ENCODE results near the gene CCDC89. TPM values are rescaled to one million over a fixed set of nuclear protein-coding genes. Genes with fewer than 3 reads are reported as not detected.

Gene CCDC89
- total and polyA plus RNA-seq, 7 donors, result 0.13 to 2.0 (median 0.31) TPM; not detected in 1

GRCh38 chr11:85718126-85718943 is 32.3 kb upstream of the CCDC89 start:
- Histone ChIP-seq H3K36me3 (ENCODE audit: insufficient read depth in 1 of 2, low read depth in 1 of 2) (no peaks in the 10 kb centered on the region), H3K4me1 (peaks cover 30% of the 10 kb centered on the region), H3K27ac (peak overlapping the region; percentile 64), H3K27me3 (ENCODE audit: insufficient read depth in 3 of 3, low read length in 2 of 3) (no peaks in the 10 kb centered on the region), H3K9me3 (no peaks in the 10 kb centered on the region), H3K4me3 (peak overlapping the region; percentile 45)
- ATAC-seq, result no peak
- no peak for TF ChIP-seq CTCF (IDR thresholded peaks at IDR 0.05)
- intact Hi-C loops (cut with DNase I), result no loop called here
- no peak for DNase-seq
- 23 to 38% (median 24%) methylated on average over 7 of the region's 7 CpGs for WGBS, 3 donors

- Histone ChIP-seq H3K9me3 (no peaks in the 10 kb centered on the region), H3K4me1 (peaks cover 30% of the 10 kb centered on the region), H3K27me3 (ENCODE audit: insufficient read depth in 3 of 3, low read length in 2 of 3) (no peaks in the 10 kb centered on the region), H3K27ac (no peak overlapping the region), H3K36me3 (ENCODE audit: insufficient read depth in 1 of 2, low read depth in 1 of 2) (no peaks in the 10 kb centered on the region), H3K4me3 (no peak overlapping the region)
- ATAC-seq (no peak), DNase-seq (no peak)
- WGBS, 3 donors, result 50 to 59% (median 52%) methylated on average over 2 of the region's 2 CpGs
- intact Hi-C loops (cut with DNase I), result no loop called here
- no peak for TF ChIP-seq CTCF (IDR thresholded peaks at IDR 0.05)
These were observed 31.4 kb upstream of the CCDC89 start for GRCh38 chr11:85717429-85717828.

GRCh38 chr11:85712953-85713352 is 27.0 kb upstream of the CCDC89 start:
- no peak overlapping the region for H3K27ac ChIP-seq
- no peaks in the 10 kb centered on the region for H3K36me3 ChIP-seq (ENCODE audit: insufficient read depth in 1 of 2, low read depth in 1 of 2)
- no peaks in the 10 kb centered on the region for H3K27me3 ChIP-seq (ENCODE audit: insufficient read depth in 3 of 3, low read length in 2 of 3)
- H3K4me3 ChIP-seq, result no peak overlapping the region
- WGBS, 3 donors, result 31 to 65% (median 50%) methylated on average over 3 of the region's 3 CpGs
- intact Hi-C loops (cut with DNase I), result no loop called here
- DNase-seq, result no peak
- peaks cover 17% of the 10 kb centered on the region for H3K4me1 ChIP-seq
- no peaks in the 10 kb centered on the region for H3K9me3 ChIP-seq
- ATAC-seq, result no peak
- no peak for TF ChIP-seq CTCF (IDR thresholded peaks at IDR 0.05)

- H3K4me1 ChIP-seq, result peaks cover 9% of the 10 kb centered on the region
- H3K36me3 ChIP-seq (ENCODE audit: insufficient read depth in 1 of 2, low read depth in 1 of 2), result no peaks in the 10 kb centered on the region
- intact Hi-C loops (cut with DNase I), result no loop called here
- no peak for TF ChIP-seq CTCF (IDR thresholded peaks at IDR 0.05)
- H3K27ac ChIP-seq, result no peak overlapping the region
- DNase-seq, result no peak
- no peak overlapping the region for H3K4me3 ChIP-seq
- 49 to 76% (median 58%) methylated on average over 5 of the region's 5 CpGs for WGBS, 3 donors
- no peaks in the 10 kb centered on the region for H3K9me3 ChIP-seq
- no peaks in the 10 kb centered on the region for H3K27me3 ChIP-seq (ENCODE audit: insufficient read depth in 3 of 3, low read length in 2 of 3)
- ATAC-seq, result no peak
These were observed 24.9 kb upstream of the CCDC89 start for GRCh38 chr11:85710917-85711316.

All from psoas muscle (tissue), 8 donors.